Activated CD4-positive, CD25-positive, alpha-beta regulatory T cell treated with anti-CD3 and anti-CD28 coated beads, Interleukin-2, amount 50 U/mL, for 16 hours (primary cell): ENCODE data around the gene TUBA1C.
"Not testable (repeated sequence)": the region's sequence is repeated elsewhere in the genome, so short reads cannot be mapped to it uniquely, and the experiment has no call there.

Experiments used
- DNase-seq: peaks from one replicate; pipeline ENCODE4 v3.0.0-alpha.2; 2020; ENCODE audit warnings: low read depth, low spot score

Gene TUBA1C

DNA sequence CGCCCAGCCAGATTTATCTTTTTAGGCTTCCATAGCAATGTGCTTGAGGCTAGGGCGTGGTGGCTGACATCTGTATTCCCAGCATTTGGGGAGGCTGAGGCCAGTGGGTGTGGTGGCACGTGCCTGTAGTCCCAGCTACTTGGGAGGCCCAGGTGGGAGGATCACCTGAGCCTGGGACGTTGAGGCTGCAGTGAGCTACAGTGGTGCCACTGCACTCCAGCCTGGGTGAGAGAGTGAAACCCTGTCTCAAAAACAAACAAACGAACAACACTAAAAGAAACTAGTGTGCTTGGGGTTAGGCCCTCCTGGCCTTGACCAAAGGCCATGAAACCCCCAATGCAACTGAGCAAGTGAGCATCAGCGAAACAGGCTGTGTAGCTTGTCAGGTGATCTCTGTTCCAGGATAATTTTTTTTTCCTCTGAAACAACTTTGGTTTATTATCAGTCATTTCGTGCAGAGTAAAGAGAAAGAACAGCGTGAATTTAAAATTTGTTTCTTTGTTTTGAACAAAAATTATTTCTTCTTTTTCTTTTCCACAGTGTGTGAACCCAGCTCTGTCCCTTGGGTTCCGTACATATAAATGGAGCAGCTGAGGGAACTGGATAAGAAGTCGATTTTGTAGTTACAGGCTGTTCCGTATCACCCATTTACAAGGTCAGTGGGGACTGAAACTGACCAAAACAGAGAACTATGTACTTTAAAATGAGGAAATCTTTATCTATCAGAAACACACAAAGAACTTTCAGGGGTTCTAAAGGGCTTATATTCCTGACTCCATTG, 8.8 kb upstream of the TUBA1C start:
- DNase-seq = no peak

DNA sequence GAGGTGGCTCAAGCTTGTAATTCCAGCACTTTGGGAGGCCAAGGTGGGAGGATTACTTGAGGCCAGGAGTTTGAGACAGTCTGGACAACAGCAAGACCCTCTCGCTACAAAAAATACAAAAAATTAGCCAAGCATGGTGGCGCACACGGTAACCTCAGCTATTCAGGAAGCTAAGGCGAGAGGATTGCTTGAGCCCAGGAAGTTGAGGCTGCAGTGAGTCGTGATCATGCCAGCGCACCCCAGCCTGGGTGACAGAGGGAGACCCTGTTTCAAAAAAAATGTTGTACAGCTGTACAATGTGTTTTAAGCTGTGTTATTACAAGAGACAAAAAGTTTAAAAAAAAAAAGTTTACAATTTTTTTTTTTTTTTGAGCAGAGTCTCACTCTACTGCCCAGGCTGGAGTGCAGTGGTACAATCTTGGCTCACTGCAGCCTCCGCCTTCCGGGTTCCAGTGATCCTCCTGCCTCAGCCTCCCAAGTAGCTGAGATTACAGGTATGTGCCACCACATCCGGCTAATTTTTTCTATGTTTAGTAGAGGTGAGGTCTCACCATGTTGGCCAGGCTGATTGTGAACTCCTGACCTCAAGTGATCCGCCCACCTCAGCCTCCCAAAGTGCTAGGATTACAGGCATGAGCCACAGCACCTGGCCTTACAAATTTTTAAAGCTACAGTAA, 7.2 kb upstream of the TUBA1C start:
- DNase-seq = not testable (repeated sequence)

DNA sequence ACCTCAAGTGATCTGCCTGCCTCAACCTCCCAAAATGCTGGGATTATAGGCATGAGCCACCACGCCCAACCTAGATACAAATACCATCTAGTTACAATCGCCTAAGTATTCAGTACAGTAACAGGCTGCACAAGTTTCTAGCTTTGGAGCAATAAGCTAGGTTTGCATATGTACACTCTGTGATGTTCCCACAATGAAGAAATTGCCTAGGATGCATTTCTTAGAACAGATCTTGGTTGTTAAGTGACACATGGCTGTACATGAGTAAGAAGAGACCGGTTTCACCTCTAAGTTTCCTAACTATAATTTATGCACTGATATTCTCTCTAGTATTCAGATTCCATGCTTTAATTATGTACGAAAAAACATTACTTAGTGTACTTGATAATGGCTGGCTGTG, 5.4 kb upstream of the TUBA1C start:
- DNase-seq = no peak

DNA sequence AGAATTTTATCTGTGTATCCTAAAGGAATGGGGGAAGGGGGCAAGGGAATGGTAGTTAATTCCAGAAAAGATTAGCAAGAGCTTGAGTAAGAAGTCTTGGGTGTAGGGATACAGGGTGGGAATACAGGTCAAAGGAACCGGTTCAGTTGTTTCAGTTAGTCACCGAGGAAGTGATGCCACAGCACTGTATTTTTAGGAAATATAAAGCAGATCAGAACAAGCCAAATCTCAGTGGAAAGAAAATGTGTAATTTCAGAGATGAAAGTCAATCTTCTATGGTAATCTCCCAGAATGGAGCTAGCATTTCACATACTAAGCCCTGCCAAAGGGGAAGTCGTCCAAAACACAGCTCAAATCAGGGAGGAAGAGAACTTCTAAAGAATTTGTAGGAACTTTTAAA, 4.7 kb upstream of the TUBA1C start:
- DNase-seq = no peak

DNA sequence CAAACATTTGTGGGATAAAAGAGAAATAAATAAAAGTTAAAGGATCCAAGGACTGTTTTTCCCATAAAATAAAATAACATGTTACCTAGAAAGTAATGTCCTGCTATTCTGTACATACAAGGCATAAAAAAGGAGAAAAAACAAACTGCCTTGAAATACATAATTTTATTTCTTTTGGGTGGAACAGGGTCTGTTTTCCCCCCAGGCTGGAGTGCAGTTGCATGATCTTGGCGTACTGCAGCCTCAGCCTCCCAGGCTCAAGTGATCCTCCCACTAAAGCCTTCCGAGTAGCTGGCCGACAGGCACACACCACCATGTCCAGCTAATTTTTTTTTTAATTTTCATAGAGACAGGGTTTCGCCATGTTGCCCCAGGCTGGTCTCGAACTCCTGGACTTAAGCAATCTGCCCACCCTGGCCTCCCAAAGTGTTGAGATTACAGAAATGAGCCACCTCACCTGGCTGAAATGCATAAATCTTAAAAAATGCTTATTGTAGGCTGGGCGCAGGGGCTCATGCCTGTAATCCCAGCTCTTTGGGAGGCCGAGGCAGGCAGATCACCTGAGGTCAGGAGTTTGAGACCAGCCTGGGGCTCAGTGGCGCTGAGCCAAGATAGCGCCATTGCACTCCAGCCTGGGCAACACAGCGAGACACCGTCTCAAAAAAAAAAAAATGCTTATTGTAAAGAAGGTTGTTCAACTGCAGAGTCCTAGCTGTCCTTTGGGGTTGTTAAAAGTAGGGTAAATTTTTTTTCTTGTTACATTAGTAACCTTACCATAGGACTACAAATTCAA, 4.1 kb upstream of the TUBA1C start:
- no peak for DNase-seq

DNA sequence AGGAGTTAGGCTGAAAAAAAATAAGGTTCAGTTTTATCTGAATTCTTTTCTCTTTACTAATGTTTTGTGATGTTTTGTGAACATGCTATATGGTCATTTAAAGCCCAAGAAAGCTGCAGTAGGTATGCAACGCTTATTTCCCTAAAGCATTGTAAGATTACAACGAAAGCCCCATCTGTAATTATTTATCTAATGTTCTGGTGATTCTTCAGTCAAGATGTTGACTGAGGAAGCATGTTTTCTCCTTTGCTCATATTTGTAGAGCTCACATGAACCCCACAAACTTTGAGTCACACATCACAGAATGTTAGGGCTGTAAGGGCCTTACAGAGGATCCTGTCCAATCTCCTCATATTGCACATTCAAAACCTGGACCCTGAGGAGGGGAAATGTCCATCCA, 3.2 kb upstream of the TUBA1C start:
- no peak for DNase-seq

DNA sequence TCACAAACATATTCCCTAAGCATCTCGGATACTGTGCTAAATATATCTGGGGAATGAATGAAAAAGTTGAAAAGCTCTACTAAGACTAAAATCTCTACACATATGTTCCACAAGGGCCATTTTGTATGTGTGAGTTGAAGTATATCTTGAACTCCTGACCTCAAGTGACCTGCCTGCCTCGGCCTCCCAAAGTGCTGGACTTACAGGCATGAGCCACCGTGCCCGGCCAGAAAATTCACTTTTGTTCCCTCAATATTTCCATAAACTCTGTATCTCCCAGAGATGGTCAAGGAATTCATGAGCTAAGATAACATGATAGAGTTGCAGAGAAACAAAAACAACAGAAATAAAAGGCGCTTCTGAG, 1.5 kb upstream of the TUBA1C start:
- DNase-seq = no peak

DNA sequence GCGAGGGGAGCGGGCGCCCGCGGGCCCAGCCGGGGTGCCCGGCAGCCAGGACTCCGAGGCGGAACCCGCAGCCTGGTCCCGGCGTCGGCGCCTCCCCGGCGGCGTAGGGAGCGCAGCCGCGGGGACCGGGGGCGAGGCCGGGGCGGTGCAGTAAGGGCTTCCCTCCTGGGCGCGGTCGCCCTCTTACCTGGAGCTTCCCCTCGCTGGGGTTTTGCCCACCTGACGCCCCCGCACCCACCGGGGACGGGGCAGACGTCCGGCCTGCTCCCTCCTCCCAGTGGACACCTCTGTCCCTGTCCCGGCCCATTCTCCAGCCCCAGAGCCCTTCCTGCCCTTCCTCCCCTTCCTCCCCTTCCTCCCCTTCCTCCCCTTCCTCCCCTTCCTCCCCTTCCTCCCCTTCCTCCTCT, 413 bp upstream of the TUBA1C start:
- no peak for DNase-seq

DNA sequence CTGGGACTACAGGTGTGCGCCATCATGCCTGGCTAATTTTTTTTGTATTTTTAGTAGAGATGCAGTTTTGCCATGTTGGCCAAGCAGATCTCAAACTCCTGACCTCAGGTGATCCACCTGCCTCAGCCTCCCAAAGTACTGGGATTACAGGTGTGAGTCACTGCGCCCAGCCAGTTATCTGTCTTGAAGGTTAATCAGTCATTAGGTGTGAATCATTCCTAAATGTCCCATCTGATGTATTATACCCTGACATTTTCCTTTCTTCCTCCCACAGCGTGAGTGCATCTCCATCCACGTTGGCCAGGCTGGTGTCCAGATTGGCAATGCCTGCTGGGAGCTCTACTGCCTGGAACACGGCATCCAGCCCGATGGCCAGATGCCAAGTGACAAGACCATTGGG, 4.3 kb downstream of the TUBA1C start:
- not testable (repeated sequence) for DNase-seq

DNA sequence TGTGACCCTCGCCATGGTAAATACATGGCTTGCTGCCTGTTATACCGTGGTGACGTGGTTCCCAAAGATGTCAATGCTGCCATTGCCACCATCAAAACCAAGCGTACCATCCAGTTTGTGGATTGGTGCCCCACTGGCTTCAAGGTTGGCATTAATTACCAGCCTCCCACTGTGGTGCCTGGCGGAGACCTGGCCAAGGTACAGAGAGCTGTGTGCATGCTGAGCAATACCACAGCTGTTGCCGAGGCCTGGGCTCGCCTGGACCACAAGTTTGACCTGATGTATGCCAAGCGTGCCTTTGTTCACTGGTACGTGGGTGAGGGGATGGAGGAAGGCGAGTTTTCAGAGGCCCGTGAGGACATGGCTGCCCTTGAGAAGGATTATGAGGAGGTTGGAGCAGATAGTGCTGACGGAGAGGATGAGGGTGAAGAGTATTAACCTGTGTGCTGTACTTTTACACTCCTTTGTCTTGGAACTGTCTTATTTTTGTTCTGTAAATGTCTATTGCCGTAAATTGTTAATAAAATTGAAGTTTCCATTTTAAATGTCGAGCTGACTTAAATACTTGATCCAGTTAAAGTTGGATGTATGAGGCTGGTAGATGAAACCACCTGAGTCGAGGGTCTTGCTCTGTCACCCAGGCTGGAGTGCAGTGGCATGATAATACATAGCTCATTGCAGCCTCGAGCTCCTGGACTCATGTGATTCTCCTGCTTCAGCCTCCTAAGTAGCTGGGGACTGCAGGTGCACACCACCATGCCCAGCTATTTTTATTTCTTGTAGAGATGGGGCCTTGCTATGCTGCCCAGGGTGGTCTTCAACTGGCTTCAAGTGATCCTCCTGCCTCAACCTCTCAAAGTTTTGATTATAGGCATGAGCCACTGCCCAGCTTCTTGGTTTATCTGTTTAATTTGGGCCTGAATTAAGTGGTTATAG, 8.2 kb downstream of the TUBA1C start:
- no peak for DNase-seq

DNA sequence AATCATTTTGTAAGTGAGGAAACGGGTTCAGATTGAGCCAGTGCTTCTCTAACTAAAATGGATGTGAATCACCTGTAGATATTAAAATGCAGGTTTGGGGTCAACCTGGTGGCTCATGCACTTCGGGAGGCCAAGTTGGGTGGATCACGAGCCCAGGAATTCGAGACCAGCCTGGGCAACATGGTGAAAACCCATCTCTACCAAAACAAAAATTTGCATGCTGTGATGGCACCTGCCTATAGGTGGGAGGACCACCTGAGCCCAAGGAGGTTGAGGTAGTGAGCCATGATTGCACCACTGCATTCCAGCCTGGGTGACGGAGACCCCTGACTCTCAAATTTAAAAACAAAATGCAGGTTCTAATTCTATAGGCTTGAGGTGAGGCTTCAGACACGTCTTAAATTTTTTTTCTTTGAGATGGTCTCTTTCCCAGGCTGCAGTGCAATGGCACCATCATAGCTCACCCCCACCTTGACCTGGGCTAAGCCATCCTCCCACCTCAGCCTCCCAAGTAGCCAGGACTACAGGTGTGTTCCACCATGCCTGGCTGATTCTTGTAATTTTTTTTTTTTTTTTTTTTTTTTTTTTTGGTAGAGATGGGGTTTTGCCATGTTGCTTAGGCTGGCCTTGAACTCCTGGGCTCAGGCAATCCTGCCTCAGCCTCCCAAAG, 9.0 kb downstream of the TUBA1C start:
- no peak for DNase-seq

DNA sequence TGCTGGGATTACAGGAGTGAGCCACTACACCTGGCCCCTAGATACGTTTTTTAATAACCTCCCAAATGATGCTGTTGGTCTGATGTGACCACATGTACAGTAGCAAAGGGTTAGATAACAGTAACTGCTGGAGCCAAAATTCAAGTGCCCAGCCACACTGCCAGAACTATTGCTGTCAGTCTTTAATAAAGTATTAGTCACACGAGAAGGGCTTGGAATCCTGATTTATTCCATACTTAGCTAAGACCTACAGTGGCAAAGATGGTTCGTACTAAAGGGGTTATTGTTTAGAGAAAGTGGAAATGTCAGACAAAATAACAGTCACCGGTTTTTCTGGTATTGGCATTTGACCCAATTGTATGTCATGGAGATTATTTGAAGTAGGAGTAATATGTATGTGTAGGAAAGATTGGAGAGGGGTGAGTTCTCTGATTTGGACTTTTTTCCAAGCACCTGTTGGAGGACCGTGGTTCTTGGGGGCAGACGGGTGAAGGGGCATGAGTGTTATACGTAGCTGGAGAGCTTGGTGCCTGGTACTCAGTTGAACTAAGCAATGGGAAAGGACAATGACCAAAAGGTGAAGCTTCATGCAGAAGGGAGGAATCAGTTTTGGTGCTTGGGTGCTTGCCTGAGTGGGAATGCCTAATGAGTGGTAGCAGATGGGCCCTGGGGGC, 9.7 kb downstream of the TUBA1C start:
- no peak for DNase-seq

DNA sequence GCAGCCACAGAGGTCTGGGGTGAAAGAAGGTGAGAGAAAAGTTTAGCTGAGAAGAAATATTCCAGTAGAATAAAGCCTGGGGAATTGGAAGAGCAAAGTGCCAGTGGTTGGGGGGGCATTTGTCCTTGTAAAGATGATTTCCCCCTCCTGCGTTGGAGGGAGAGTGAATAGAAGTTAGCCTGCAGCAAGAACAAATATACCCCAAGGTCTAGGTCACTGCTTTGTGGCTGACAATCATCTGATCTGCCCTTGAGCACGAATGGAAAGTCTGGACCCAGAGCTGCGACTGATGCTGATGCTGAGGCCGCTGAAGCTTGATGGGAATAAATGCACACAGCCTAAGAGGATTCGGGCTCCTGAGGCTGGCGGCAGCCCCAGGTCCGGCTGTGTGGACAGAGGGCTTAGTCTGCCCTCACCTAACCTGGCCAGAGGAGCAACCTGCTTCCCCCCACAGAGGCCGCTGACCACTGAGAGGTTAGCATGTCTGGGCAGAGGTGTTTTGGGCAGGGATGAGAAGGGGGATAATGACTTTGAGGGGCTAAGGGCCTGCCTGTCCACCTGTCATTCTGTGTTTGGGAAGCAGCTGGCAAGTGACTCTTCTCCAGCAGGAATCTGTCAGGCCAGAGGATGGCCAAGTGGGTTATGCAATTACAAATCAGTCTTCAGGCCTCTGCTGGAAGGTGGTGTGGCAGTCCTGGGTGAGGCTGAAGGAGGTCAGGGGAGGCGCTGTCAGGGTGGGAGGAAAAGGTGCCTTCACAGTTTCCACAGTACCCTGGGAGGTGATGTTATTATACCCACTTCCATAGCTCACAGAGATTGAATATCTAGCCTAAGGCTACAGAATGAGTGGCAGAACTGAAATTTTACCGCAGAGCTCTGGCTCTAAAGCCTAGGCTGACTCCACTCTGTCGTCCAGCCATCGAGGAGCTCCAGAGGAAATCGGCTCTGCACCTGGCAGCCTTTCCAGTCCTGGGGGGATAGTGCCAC, 11.7 kb downstream of the TUBA1C start:
- no peak for DNase-seq

DNA sequence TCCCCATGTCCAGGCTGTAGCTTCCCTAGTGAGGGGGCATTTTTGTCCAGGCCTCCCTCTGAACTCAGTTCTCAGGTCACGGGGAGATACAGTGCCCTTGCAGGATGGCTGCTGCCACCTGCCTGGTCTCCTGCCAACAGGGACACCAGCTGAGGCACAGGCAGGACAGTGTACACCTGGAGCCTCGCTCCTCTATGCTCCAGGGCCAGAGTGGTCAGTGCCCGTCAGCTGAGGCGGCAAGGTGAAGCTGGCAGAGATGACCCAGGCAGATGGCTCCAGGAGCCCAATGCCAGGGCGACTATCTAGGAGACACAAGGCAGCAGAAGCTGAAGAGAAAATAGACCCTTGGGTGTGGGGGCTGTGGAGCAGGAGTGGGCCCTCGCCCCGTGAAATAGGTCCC, 12.6 kb downstream of the TUBA1C start:
- DNase-seq = no peak

DNA sequence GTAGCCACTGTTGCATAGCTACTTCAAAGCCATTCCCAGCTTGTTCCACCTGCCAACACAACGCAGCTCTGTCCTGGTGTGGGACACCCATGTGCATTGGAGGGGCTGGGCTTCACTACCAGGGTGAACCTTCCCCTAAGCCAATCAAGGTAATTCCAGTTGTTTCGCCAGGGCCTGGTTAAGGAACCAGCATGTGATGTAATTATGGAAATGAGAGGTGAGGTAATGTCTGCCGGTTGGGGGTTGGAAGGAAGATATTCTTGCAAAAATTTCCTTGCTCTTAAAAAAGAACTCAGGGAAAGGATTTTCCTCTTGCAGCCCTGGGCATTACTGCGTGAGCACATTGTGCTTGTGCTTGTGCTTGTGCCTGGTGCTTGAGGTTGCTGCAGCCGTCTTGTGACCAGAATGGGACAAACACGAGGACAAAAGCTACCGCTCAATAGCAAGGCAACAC, 14.9 kb downstream of the TUBA1C start:
- DNase-seq = no peak

DNA sequence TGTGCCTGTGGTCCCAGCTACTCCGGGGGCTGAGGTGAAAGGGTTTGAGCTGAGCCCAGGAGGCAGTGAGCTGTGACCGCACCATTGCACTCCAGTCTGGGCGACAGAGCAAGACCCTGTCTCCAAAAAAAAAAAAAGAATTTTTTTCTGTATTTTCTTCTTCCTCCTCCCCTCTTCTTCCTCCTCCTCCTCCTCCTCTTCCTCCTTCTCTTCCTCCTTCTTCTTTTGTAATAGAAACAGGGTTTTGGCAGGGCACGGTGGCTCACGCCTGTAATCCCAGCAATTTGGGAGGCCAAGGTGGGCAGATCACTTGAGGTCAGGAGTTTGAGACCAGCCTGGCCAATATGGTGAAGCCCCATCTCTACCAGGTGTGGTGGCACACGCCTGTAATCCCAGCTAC, 15.7 kb downstream of the TUBA1C start:
- DNase-seq = not testable (repeated sequence)

DNA sequence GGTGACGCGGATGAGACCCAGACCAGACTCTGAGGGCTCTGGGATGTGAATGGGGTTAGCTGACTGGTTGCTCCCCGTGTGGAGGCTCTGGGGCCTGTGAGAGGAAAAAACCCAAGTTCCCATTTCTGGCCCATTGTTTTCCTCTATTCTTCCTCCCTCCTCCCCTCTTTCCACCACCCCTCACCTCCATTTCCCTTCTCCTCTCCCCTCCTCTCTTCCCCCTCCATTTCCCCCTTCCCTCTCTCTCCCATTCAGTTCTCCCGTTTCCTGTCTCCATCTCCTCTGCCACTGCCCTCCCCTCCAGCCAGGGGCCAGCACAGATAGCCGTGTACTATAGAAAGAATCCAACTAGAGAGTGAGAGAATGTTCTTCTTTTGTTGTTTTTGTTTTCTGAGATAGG, 17.4 kb downstream of the TUBA1C start:
- DNase-seq = no peak

DNA sequence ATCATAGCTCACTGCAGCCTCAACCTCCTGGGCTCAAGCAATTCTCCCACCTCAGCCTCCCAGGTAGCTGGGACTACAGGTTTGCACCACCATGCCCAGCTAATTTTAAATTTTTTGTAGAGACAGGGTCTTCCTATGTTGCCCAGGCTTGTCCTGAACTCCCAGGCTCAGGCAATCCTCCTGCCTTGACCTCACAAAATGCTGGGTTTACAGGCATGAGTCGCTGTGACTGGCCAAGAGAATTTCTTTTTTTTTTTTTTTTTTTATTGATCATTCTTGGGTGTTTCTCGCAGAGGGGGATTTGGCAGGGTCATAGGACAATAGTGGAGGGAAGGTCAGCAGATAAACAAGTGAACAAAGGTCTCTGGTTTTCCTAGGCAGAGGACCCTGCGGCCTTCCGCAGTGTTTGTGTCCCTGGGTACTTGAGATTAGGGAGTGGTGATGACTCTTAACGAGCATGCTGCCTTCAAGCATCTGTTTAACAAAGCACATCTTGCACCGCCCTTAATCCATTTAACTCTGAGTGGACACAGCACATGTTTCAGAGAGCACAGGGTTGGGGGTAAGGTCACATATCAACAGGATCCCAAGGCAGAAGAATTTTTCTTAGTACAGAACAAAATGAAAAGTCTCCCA, 18.0 kb downstream of the TUBA1C start:
- not testable (repeated sequence) for DNase-seq
